Suprapubic skin (tissue), 4 donors: ENCODE measurements around the gene RFX5.
"Not testable (repeated sequence)": the region's sequence is repeated elsewhere in the genome, so short reads cannot be mapped to it uniquely, and the experiment has no call there.

ENCODE experiments used
- POLR2A ChIP-seq, 2 donors: fragments of 450-650 bp; IDR thresholded peaks; one replicate each; pipeline ENCODE4 v1.6.1; 2017; ENCODE audit warnings: antibody characterized with exemption in 2 of 2, mild to moderate bottlenecking in 2 of 2, moderate library complexity in 2 of 2
- POLR2AphosphoS5 ChIP-seq, 3 donors: sonication (generic); formaldehyde crosslinking; IDR thresholded peaks; one replicate each; pipeline ENCODE4 v1.6.1; 2017; ENCODE audit warnings: antibody characterized with exemption in 3 of 3
- TF ChIP-seq, protein P1 (sequence below), 2 donors: fragments of 200-600 bp in 1 of 2; fragments of 450-650 bp in 1 of 2; sonication (generic) in 1 of 2; IDR thresholded peaks; one replicate each; pipeline ENCODE4 v1.5.1; 2016 to 2019; ENCODE audit warnings: antibody characterized with exemption in 2 of 2, mild to moderate bottlenecking in 1 of 2, moderate library complexity in 1 of 2

DNA sequence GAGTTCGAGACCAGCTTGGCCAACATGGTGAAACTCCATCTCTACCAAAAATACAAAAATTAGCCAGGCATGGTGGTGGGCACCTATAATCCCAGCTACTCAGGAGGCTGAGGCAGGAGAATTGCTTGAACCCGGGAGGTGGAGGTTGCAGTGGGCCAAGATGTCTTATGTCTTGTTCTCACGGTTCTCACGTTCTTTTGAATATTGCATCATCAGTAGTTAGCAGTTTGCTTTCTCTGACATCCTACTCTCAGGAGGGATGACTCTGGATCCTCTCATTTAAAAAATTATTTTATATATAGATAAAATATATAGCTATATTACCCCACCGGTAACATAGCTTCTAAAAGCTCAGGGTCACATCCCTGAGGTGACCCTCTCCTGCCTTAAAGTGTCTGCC lies 49.2 kb upstream of the RFX5 start:
- TF ChIP-seq, protein P1, sequence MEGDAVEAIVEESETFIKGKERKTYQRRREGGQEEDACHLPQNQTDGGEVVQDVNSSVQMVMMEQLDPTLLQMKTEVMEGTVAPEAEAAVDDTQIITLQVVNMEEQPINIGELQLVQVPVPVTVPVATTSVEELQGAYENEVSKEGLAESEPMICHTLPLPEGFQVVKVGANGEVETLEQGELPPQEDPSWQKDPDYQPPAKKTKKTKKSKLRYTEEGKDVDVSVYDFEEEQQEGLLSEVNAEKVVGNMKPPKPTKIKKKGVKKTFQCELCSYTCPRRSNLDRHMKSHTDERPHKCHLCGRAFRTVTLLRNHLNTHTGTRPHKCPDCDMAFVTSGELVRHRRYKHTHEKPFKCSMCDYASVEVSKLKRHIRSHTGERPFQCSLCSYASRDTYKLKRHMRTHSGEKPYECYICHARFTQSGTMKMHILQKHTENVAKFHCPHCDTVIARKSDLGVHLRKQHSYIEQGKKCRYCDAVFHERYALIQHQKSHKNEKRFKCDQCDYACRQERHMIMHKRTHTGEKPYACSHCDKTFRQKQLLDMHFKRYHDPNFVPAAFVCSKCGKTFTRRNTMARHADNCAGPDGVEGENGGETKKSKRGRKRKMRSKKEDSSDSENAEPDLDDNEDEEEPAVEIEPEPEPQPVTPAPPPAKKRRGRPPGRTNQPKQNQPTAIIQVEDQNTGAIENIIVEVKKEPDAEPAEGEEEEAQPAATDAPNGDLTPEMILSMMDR (IDR thresholded peaks at IDR 0.05), result not testable (repeated sequence)
- not testable (repeated sequence) for TF ChIP-seq POLR2AphosphoS5, POLR2A (IDR thresholded peaks at IDR 0.05)
